IMR-90 (cell line): ENCODE measurements around the gene LPXN. TPM values are rescaled to one million over a fixed set of nuclear protein-coding genes. Genes with fewer than 3 reads are reported as not detected.

ENCODE experiments used
- ATAC-seq: fragments of 200-7000 bp; cut with Tn5 transposase; 2 replicates; pipeline ENCODE4 v1.9.1; 2020; ENCODE audit warnings: low read depth, mild to moderate bottlenecking, moderate library complexity
- BruUV-seq: library from RNA; stranded (reverse); fragments of 400-500 nt; replicated peaks from 2 replicates; lab custom pipeline; 2021; lab: Mats Ljungman, UMichigan
- CTCF ChIA-PET: fragments of 300-600 bp; formaldehyde crosslinking; extraction: SDS; loops from one replicate; lab custom pipeline; 2021; ENCODE audit warnings: antibody characterized with exemption; lab: Yijun Ruan, JAX
- POLR2A ChIA-PET: fragments of 300-600 bp; sonication (Branson Sonifier 250); formaldehyde crosslinking; loops from one replicate; lab custom pipeline; 2022; ENCODE audit warnings: antibody characterized with exemption; ENCODE audit not compliant: unreplicated experiment; lab: Charles Lee
- DNase-seq: peaks from one replicate; pipeline ENCODE4 v3.0.0; 2013
- H2AFZ ChIP-seq: replicated peaks from 2 replicates; pipeline ENCODE3; 2013; ENCODE audit warnings: low read length, mild to moderate bottlenecking; ENCODE audit not compliant: poor library complexity
- H2AK5ac ChIP-seq: 2 replicates; pipeline ENCODE4 v1.6.1; 2013; ENCODE audit warnings: low read depth, low read length, inconsistent platforms
- H2AK9ac ChIP-seq: replicated peaks from 2 replicates; pipeline ENCODE3; 2013; ENCODE audit warnings: mild to moderate bottlenecking, low read depth, low read length, moderate library complexity; ENCODE audit not compliant: poor library complexity
- H2BK120ac ChIP-seq: 2 replicates; pipeline ENCODE4 v1.6.1; 2013; ENCODE audit warnings: low read depth, low read length, inconsistent platforms
- H2BK15ac ChIP-seq: 3 replicates; pipeline ENCODE4 v1.6.1; 2013; ENCODE audit warnings: low read depth, low read length, inconsistent platforms
- H2BK20ac ChIP-seq: 2 replicates; pipeline ENCODE4 v1.6.1; 2013; ENCODE audit warnings: low read depth, mild to moderate bottlenecking, inconsistent platforms, low read length, moderate library complexity
- H2BK5ac ChIP-seq: 2 replicates; pipeline ENCODE4 v1.6.1; 2013; ENCODE audit warnings: mild to moderate bottlenecking, low read depth, low read length, inconsistent platforms; ENCODE audit not compliant: poor library complexity, severe bottlenecking
- H3K14ac ChIP-seq: replicated peaks from 2 replicates; pipeline ENCODE4 v1.6.1; 2013; ENCODE audit warnings: low read depth, low read length, inconsistent platforms
- H3K18ac ChIP-seq: 2 replicates; pipeline ENCODE4 v1.6.1; 2013; ENCODE audit warnings: low read depth, low read length, control low read depth
- H3K23ac ChIP-seq: 2 replicates; pipeline ENCODE4 v1.6.1; 2013; ENCODE audit warnings: low read depth, low read length, inconsistent platforms
- H3K27ac ChIP-seq: 2 replicates; pipeline ENCODE4 v1.5.1; 2013; ENCODE audit warnings: mild to moderate bottlenecking, control low read depth, low read length; ENCODE audit not compliant: insufficient read depth
- H3K27me3 ChIP-seq: 2 replicates; pipeline ENCODE4 v1.6.1; 2013; ENCODE audit warnings: low read length; ENCODE audit not compliant: control insufficient read depth, insufficient read depth
- H3K36me3 ChIP-seq: 2 replicates; pipeline ENCODE4 v1.6.1; 2013; ENCODE audit warnings: low read length, mixed read lengths; ENCODE audit not compliant: control insufficient read depth, insufficient read depth
- H3K4ac ChIP-seq: 2 replicates; pipeline ENCODE4 v1.6.1; 2013; ENCODE audit warnings: low read depth, low read length, inconsistent platforms
- H3K4me1 ChIP-seq: 2 replicates; pipeline ENCODE4 v1.6.1; 2013; ENCODE audit warnings: low read length, mixed read lengths; ENCODE audit not compliant: control insufficient read depth, insufficient read depth
- H3K4me2 ChIP-seq: 2 replicates; pipeline ENCODE4 v1.6.1; 2013; ENCODE audit warnings: low read depth, mild to moderate bottlenecking, control low read depth, low read length, moderate library complexity
- H3K4me3 ChIP-seq: 2 replicates; pipeline ENCODE4 v1.5.1; 2013; ENCODE audit warnings: low read depth, mild to moderate bottlenecking, control low read depth, low read length, moderate library complexity; ENCODE audit not compliant: insufficient read depth
- H3K56ac ChIP-seq: 2 replicates; pipeline ENCODE4 v1.6.1; 2013; ENCODE audit warnings: low read length, inconsistent platforms; ENCODE audit not compliant: insufficient read depth; ENCODE audit errors: extremely low read depth
- H3K79me1 ChIP-seq, 2 experiments: 2 replicates each; pipeline ENCODE4 v1.6.1; 2013; ENCODE audit warnings: low read length in 2 of 2, inconsistent platforms in 1 of 2, low read depth in 1 of 2
- H3K9ac ChIP-seq: 2 replicates; pipeline ENCODE4 v1.6.1; 2013; ENCODE audit warnings: low read depth, low read length, control low read depth
- H3K9me1 ChIP-seq: 2 replicates; pipeline ENCODE4 v1.6.1; 2013; ENCODE audit warnings: low read length, inconsistent platforms; ENCODE audit not compliant: insufficient read depth
- H3K9me3 ChIP-seq: 2 replicates; pipeline ENCODE4 v1.6.1; 2013; ENCODE audit warnings: low read length; ENCODE audit not compliant: control insufficient read depth, insufficient read depth
- H4K20me1 ChIP-seq: 2 replicates; pipeline ENCODE4 v1.6.1; 2013; ENCODE audit warnings: low read length, inconsistent platforms; ENCODE audit not compliant: insufficient read depth
- H4K5ac ChIP-seq: 2 replicates; pipeline ENCODE4 v1.6.1; 2013; ENCODE audit warnings: mild to moderate bottlenecking, low read depth, low read length, control low read depth
- H4K8ac ChIP-seq, 2 experiments: 2 replicates each; pipeline ENCODE4 v1.6.1; 2013; ENCODE audit warnings: low read depth in 2 of 2, low read length in 2 of 2, control low read depth in 1 of 2, inconsistent platforms in 1 of 2
- H4K91ac ChIP-seq: 2 replicates; pipeline ENCODE4 v1.6.1; 2013; ENCODE audit warnings: low read depth, low read length, inconsistent platforms; ENCODE audit not compliant: insufficient read depth
- BHLHE40 ChIP-seq: fragments of 150-350 bp; IDR thresholded peaks from 2 replicates; pipeline ENCODE4 v1.6.1; 2016; ENCODE audit warnings: mild to moderate bottlenecking, low read depth, low read length
- CEBPB ChIP-seq: IDR thresholded peaks from 2 replicates; pipeline ENCODE4 v1.6.1; 2012; ENCODE audit warnings: low read depth, low read length, improper control_type of control experiment
- CHD1 ChIP-seq: IDR thresholded peaks from 2 replicates; pipeline ENCODE4 v1.6.1; 2012; ENCODE audit warnings: low read depth, low read length, improper control_type of control experiment
- CTCF ChIP-seq: conservative IDR thresholded peaks from 2 replicates; pipeline ENCODE4 v1.5.1; 2012; ENCODE audit warnings: mild to moderate bottlenecking, low read depth, low read length, improper control_type of control experiment
- FOS ChIP-seq: fragments of 150-350 bp; IDR thresholded peaks from 2 replicates; pipeline ENCODE4 v1.6.1; 2016; ENCODE audit warnings: low read depth, low read length
- MAFK ChIP-seq: IDR thresholded peaks from 2 replicates; pipeline ENCODE4 v1.6.1; 2012; ENCODE audit warnings: low read depth, low read length, improper control_type of control experiment
- MAZ ChIP-seq: IDR thresholded peaks from 2 replicates; pipeline ENCODE4 v1.6.1; 2012; ENCODE audit warnings: low read depth, mild to moderate bottlenecking, low read length, improper control_type of control experiment, moderate library complexity, borderline replicate concordance
- MXI1 ChIP-seq: IDR thresholded peaks from 2 replicates; pipeline ENCODE4 v1.6.1; 2012; ENCODE audit warnings: low read depth, mild to moderate bottlenecking, low read length, moderate library complexity, borderline replicate concordance
- NFE2L2 ChIP-seq: fragments of 150-350 bp; IDR thresholded peaks from 2 replicates; pipeline ENCODE4 v1.6.1; 2016; ENCODE audit warnings: low read depth, mild to moderate bottlenecking, low read length
- POLR2A ChIP-seq: IDR thresholded peaks from 2 replicates; pipeline ENCODE4 v1.6.1; 2012; ENCODE audit warnings: mild to moderate bottlenecking, low read depth, low read length
- RAD21 ChIP-seq: IDR thresholded peaks from 2 replicates; pipeline ENCODE4 v1.6.1; 2012; ENCODE audit warnings: low read length, improper control_type of control experiment
- RFX5 ChIP-seq: IDR thresholded peaks from 2 replicates; pipeline ENCODE4 v1.8.0; 2012; ENCODE audit warnings: low read depth, mild to moderate bottlenecking, low read length, moderate library complexity
- dilution Hi-C: fragments of 300-500 bp; cut with HindIII; formaldehyde crosslinking; loops from one replicate; pipeline ENCODE4 v1.14.3; 2018; ENCODE audit warnings: low sequenced_read_pairs; ENCODE audit not compliant: unreplicated experiment
- in situ Hi-C: fragments of 300-500 bp; cut with MboI; formaldehyde crosslinking; loops from 3 replicates; pipeline ENCODE4 v1.14.3; 2019; ENCODE audit warnings: low sequenced_read_pairs, inconsistent platforms, mixed read lengths
- intact Hi-C: fragments of 100-400 bp; cut with micrococcal nuclease; formaldehyde crosslinking; loops from 2 replicates; pipeline ENCODE4 v1.10.0; 2022
- polyA plus RNA-seq, 3 experiments: library from polyadenylated mRNA; depleted of rRNA; stranded (reverse); fragments of >200 nt; gene quantifications; 2 replicates each; pipeline ENCODE4 v1.2.3, GENCODE V29; 2012; ENCODE audit warnings: low replicate concordance in 1 of 3
- total RNA-seq: library from RNA; depleted of rRNA; stranded (reverse); fragments of >200 nt; gene quantifications from 2 replicates; pipeline ENCODE4 v1.2.3, GENCODE V29; 2012

LPXN gene
- total and polyA plus RNA-seq, 2 of the 4 experiments (the other 2 are of a cell fraction) = 13.4 to 15.7 TPM

DNA sequence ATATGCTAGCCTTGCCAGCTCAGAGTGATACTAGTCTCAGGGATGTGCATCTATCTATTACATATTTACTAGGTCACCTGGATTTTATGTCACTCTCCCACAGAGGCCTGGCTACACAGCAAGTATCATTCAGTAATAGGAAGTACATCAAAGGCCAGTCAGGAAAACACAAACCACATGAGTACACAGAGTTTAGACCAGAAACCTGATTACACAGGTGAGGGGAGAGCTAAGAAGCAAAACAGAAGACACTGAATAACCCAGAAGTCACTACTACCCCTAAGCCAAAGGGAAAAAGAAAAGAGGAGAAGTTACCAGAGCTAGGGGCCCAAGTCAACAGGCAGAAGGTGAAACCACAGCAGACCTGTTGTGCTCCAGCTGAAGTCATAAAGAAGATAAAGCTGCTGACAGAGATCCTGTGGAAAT is 13.3 kb downstream of the LPXN start:
- no TSS peak for BruUV-seq
- Histone ChIP-seq H2BK20ac (no peak overlapping the region), H4K20me1 (no peaks in the 10 kb centered on the region), H2AK9ac (no peak overlapping the region), H3K4me2 (no peak overlapping the region), H4K8ac (no peak overlapping the region), H3K27ac (no peak overlapping the region), H2AK5ac (no peak overlapping the region), H3K56ac (no peak overlapping the region), H3K4me3 (no peak overlapping the region), H3K27me3 (no peaks in the 10 kb centered on the region), H3K9me3 (no peaks in the 10 kb centered on the region), H2BK15ac (no peak overlapping the region), H4K5ac (no peak overlapping the region), H2AFZ (no peak overlapping the region), H3K36me3 (0 out of 2 replicates have a peak, but pooled peaks cover 1% of the 10 kb centered on the region), H3K9ac (no peak overlapping the region), H3K18ac (no peak overlapping the region), H3K14ac (no peak overlapping the region), H3K23ac (no peak overlapping the region), H3K9me1 (no peaks in the 10 kb centered on the region), H3K4me1 (no peaks in the 10 kb centered on the region), H2BK120ac (no peak overlapping the region), H4K91ac (no peak overlapping the region), H3K4ac (no peak overlapping the region), H3K79me1 (no peaks in the 10 kb centered on the region; a peak in 1 of 4 replicates), H2BK5ac (no peak overlapping the region)
- dilution Hi-C loops (no loop called here), in situ Hi-C loops (no loop called here), intact Hi-C loops (no loop called here)
- CTCF ChIA-PET = no interaction called here
- no peak for ATAC-seq
- POLR2A ChIA-PET = no interaction called here
- no peak for TF ChIP-seq MXI1
- no peak for TF ChIP-seq CHD1
- no peak for TF ChIP-seq BHLHE40
- no peak for TF ChIP-seq CEBPB
- no peak for TF ChIP-seq CTCF
- TF ChIP-seq POLR2A = no peak
- TF ChIP-seq MAZ = no peak
- TF ChIP-seq NFE2L2 = no peak
- TF ChIP-seq RFX5 = no peak
- TF ChIP-seq RAD21 = no peak
- no peak for TF ChIP-seq FOS
- TF ChIP-seq MAFK = no peak
- no peak for DNase-seq
